ENCODE measurements around the gene ANKRD18A.
"Not testable (repeated sequence)": the region's sequence is repeated elsewhere in the genome, so short reads cannot be mapped to it uniquely, and the experiment has no call there.

ANKRD18A gene

GRCh38 chr9:38583765-38584164, 36.6 kb downstream of the ANKRD18A start:
- not testable (repeated sequence) for H3K4me3 ChIP-seq (ENCODE audit: insufficient read depth, low read depth, low read length); H3K4me1 ChIP-seq (ENCODE audit: control insufficient read depth, insufficient read depth, low read length); H3K27me3 ChIP-seq (ENCODE audit: control insufficient read depth, insufficient read depth, low read length, poor library complexity, severe bottlenecking); H3K27ac ChIP-seq (ENCODE audit: insufficient read depth, low read depth, low read length, poor library complexity, severe bottlenecking); H3K36me3 ChIP-seq (ENCODE audit: control insufficient read depth, insufficient read depth, low read length); H3K9me3 ChIP-seq (ENCODE audit: control insufficient read depth, low read length)
- 62 to 70% methylated on average over 3 of the region's 3 CpGs for WGBS, 2 experiments

- WGBS, 2 experiments, result 85 to 94% methylated on average over 3 of the region's 3 CpGs
- H3K4me1 ChIP-seq (ENCODE audit: control insufficient read depth, insufficient read depth, low read length); H3K27ac ChIP-seq (ENCODE audit: insufficient read depth, low read depth, low read length, poor library complexity, severe bottlenecking); H3K4me3 ChIP-seq (ENCODE audit: insufficient read depth, low read depth, low read length); H3K9me3 ChIP-seq (ENCODE audit: control insufficient read depth, low read length); H3K27me3 ChIP-seq (ENCODE audit: control insufficient read depth, insufficient read depth, low read length, poor library complexity, severe bottlenecking); H3K36me3 ChIP-seq (ENCODE audit: control insufficient read depth, insufficient read depth, low read length): not testable (repeated sequence)
These were observed 40.3 kb downstream of the ANKRD18A start for GRCh38 chr9:38580112-38580511.

- not testable (repeated sequence) for H3K9me3 ChIP-seq (ENCODE audit: control insufficient read depth, low read length); H3K36me3 ChIP-seq (ENCODE audit: control insufficient read depth, insufficient read depth, low read length); H3K27me3 ChIP-seq (ENCODE audit: control insufficient read depth, insufficient read depth, low read length, poor library complexity, severe bottlenecking); H3K27ac ChIP-seq (ENCODE audit: insufficient read depth, low read depth, low read length, poor library complexity, severe bottlenecking); H3K4me1 ChIP-seq (ENCODE audit: control insufficient read depth, insufficient read depth, low read length); H3K4me3 ChIP-seq (ENCODE audit: insufficient read depth, low read depth, low read length)
- WGBS, 2 experiments, result 75 to 82% methylated on average over 1 of the region's 1 CpG
These were observed 44.2 kb downstream of the ANKRD18A start for GRCh38 chr9:38576181-38576580.

GRCh38 chr9:38566048-38566447, 54.3 kb downstream of the ANKRD18A start:
- H3K27me3 ChIP-seq (ENCODE audit: control insufficient read depth, insufficient read depth, low read length, poor library complexity, severe bottlenecking); H3K4me3 ChIP-seq (ENCODE audit: insufficient read depth, low read depth, low read length); H3K9me3 ChIP-seq (ENCODE audit: control insufficient read depth, low read length); H3K36me3 ChIP-seq (ENCODE audit: control insufficient read depth, insufficient read depth, low read length); H3K27ac ChIP-seq (ENCODE audit: insufficient read depth, low read depth, low read length, poor library complexity, severe bottlenecking); H3K4me1 ChIP-seq (ENCODE audit: control insufficient read depth, insufficient read depth, low read length): not testable (repeated sequence)
- no CpG with 5 or more reads among the region's 1 CpG for WGBS, 2 experiments

- H3K27me3 ChIP-seq (ENCODE audit: control insufficient read depth, insufficient read depth, low read length, poor library complexity, severe bottlenecking); H3K4me3 ChIP-seq (ENCODE audit: insufficient read depth, low read depth, low read length); H3K36me3 ChIP-seq (ENCODE audit: control insufficient read depth, insufficient read depth, low read length); H3K27ac ChIP-seq (ENCODE audit: insufficient read depth, low read depth, low read length, poor library complexity, severe bottlenecking); H3K4me1 ChIP-seq (ENCODE audit: control insufficient read depth, insufficient read depth, low read length); H3K9me3 ChIP-seq (ENCODE audit: control insufficient read depth, low read length): not testable (repeated sequence)
- WGBS, 2 experiments, result 100% methylated on average over 1 of the region's 4 CpGs
These were observed 55.2 kb downstream of the ANKRD18A start for GRCh38 chr9:38565178-38565577.

GRCh38 chr9:38563911-38564310, 56.5 kb downstream of the ANKRD18A start:
- not testable (repeated sequence) for H3K27me3 ChIP-seq (ENCODE audit: control insufficient read depth, insufficient read depth, low read length, poor library complexity, severe bottlenecking); H3K36me3 ChIP-seq (ENCODE audit: control insufficient read depth, insufficient read depth, low read length); H3K27ac ChIP-seq (ENCODE audit: insufficient read depth, low read depth, low read length, poor library complexity, severe bottlenecking); H3K9me3 ChIP-seq (ENCODE audit: control insufficient read depth, low read length); H3K4me1 ChIP-seq (ENCODE audit: control insufficient read depth, insufficient read depth, low read length); H3K4me3 ChIP-seq (ENCODE audit: insufficient read depth, low read depth, low read length)
- 80% methylated on average over 1 of the region's 1 CpG; no CpG with 5 or more reads in 1 of the 2 experiments for WGBS, 2 experiments

GRCh38 chr9:38561134-38561533, 59.3 kb downstream of the ANKRD18A start:
- 90 to 93% methylated on average over 2 of the region's 2 CpGs for whole genome bisulfite sequencing, 2 experiments
- H3K4me3 ChIP-seq (ENCODE audit: insufficient read depth, low read depth, low read length); H3K27ac ChIP-seq (ENCODE audit: insufficient read depth, low read depth, low read length, poor library complexity, severe bottlenecking); H3K27me3 ChIP-seq (ENCODE audit: control insufficient read depth, insufficient read depth, low read length, poor library complexity, severe bottlenecking); H3K4me1 ChIP-seq (ENCODE audit: control insufficient read depth, insufficient read depth, low read length); H3K36me3 ChIP-seq (ENCODE audit: control insufficient read depth, insufficient read depth, low read length); H3K9me3 ChIP-seq (ENCODE audit: control insufficient read depth, low read length): not testable (repeated sequence)

- not testable (repeated sequence) for H3K9me3 ChIP-seq (ENCODE audit: control insufficient read depth, low read length); H3K4me3 ChIP-seq (ENCODE audit: insufficient read depth, low read depth, low read length); H3K27me3 ChIP-seq (ENCODE audit: control insufficient read depth, insufficient read depth, low read length, poor library complexity, severe bottlenecking); H3K27ac ChIP-seq (ENCODE audit: insufficient read depth, low read depth, low read length, poor library complexity, severe bottlenecking); H3K36me3 ChIP-seq (ENCODE audit: control insufficient read depth, insufficient read depth, low read length); H3K4me1 ChIP-seq (ENCODE audit: control insufficient read depth, insufficient read depth, low read length)
- 79 to 84% methylated on average over 1 of the region's 3 CpGs for WGBS, 2 experiments
These were observed 61.2 kb downstream of the ANKRD18A start for GRCh38 chr9:38559172-38559571.

GRCh38 chr9:38557746-38558145, 62.6 kb downstream of the ANKRD18A start:
- not testable (repeated sequence) for H3K9me3 ChIP-seq (ENCODE audit: control insufficient read depth, low read length); H3K4me1 ChIP-seq (ENCODE audit: control insufficient read depth, insufficient read depth, low read length); H3K27ac ChIP-seq (ENCODE audit: insufficient read depth, low read depth, low read length, poor library complexity, severe bottlenecking); H3K4me3 ChIP-seq (ENCODE audit: insufficient read depth, low read depth, low read length); H3K36me3 ChIP-seq (ENCODE audit: control insufficient read depth, insufficient read depth, low read length); H3K27me3 ChIP-seq (ENCODE audit: control insufficient read depth, insufficient read depth, low read length, poor library complexity, severe bottlenecking)
- 52 to 64% methylated on average over 1 of the region's 1 CpG for WGBS, 2 experiments

- not testable (repeated sequence) for H3K36me3 ChIP-seq (ENCODE audit: control insufficient read depth, insufficient read depth, low read length); H3K27ac ChIP-seq (ENCODE audit: insufficient read depth, low read depth, low read length, poor library complexity, severe bottlenecking); H3K4me3 ChIP-seq (ENCODE audit: insufficient read depth, low read depth, low read length); H3K4me1 ChIP-seq (ENCODE audit: control insufficient read depth, insufficient read depth, low read length); H3K27me3 ChIP-seq (ENCODE audit: control insufficient read depth, insufficient read depth, low read length, poor library complexity, severe bottlenecking); H3K9me3 ChIP-seq (ENCODE audit: control insufficient read depth, low read length)
- WGBS, 2 experiments, result 90 to 95% methylated on average over 2 of the region's 2 CpGs
These were observed 65.4 kb downstream of the ANKRD18A start for GRCh38 chr9:38554966-38555365.

- H3K9me3 ChIP-seq (ENCODE audit: control insufficient read depth, low read length); H3K27ac ChIP-seq (ENCODE audit: insufficient read depth, low read depth, low read length, poor library complexity, severe bottlenecking); H3K36me3 ChIP-seq (ENCODE audit: control insufficient read depth, insufficient read depth, low read length); H3K4me3 ChIP-seq (ENCODE audit: insufficient read depth, low read depth, low read length); H3K27me3 ChIP-seq (ENCODE audit: control insufficient read depth, insufficient read depth, low read length, poor library complexity, severe bottlenecking); H3K4me1 ChIP-seq (ENCODE audit: control insufficient read depth, insufficient read depth, low read length): not testable (repeated sequence)
- 85 to 90% methylated on average over 4 of the region's 4 CpGs for WGBS, 2 experiments
These were observed 67.4 kb downstream of the ANKRD18A start for GRCh38 chr9:38553019-38553418.

Measured in ectodermal cell (in vitro differentiated cells).